ENCODE measurements around the gene PAXX.
"Not testable (repeated sequence)": the region's sequence is repeated elsewhere in the genome, so short reads cannot be mapped to it uniquely, and the experiment has no call there.

The PAXX gene

DNA sequence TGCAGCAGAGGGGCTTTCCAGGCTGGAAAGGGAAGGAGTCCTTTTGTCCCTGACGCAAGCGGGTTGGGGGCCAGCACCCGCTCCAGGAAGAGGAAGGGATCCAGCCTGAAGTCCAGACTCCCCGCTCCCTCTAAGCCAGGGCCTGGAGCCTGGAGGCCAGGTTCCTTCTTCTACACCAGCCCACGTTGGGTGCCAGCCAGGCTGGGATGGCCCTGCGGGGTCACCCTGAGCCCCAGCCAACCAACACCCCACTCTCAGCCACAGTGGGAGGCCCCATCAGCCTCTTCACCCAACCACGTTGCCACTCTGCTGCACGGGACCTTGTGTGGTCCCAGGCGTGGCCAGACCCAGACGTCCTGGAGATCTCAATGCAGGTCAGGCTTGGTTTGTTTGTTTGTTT is 40.6 kb downstream of the PAXX start:
- no peak for DNase-seq (ENCODE audit: low read depth in 2 of 2)

DNA sequence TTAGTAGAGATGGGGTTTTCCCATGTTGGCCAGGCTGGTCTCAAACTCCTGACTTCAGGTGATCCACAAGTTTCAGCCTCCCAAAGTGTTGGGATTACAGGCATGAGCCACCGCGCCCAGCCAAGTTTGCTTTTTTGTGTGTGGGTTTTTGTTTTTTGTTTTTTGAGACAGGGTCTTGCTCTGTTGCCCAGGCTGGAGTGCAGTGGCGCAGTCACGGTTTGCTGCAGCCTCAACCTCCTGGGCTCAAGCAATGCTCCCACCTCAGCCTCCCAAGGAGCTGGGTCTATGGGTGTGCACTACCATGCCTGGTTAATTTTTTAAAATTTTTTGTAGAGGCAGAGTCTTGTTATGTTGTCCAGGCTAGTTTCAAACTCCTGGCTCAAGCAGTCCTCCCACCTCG is 41.3 kb downstream of the PAXX start:
- not testable (repeated sequence) for DNase-seq (ENCODE audit: low read depth in 2 of 2)

GRCh38 chr9:137034039-137034708 is 42.0 kb downstream of the PAXX start:
- no peak for DNase-seq (ENCODE audit: low read depth in 2 of 2)

DNA sequence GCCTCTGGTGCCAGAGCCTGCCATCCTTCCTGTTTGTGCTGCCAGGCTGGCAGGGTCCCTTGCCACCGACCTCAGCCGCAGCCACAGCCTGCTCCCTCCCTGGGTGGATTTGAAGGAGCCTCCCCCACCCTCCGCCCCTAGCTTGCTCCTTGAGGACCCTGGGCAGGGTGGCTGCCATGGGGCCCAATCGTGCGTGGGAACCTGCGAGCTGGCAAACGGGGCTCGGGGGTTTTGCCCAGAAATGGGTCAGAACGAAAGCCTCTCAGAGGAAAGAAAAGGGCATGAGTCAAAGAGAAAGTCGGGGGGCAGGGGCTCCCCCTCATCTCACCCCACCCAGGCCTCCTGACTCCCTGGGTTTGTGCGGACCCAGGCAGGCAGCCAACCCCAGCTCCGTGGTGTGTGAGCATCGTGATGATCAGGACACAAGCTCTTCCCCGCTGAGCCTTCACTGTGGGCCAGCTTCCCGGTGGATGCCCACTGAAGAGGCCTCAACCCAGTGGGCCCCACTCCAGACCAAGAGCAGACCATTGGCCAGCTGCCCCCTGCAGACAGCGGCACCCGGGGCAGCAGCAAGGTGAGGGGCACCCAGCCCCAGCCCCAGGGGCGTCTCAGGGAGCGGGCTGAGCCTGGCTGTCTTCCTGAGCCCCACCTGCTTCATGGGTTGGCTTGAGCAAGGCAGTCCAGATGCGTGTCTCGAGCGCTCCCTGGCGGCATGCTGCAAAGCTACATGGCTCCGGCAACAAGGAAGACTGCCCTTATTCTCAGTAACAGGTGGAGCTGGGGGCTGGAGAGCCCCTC is 42.7 kb downstream of the PAXX start:
- peak; percentile 71 to 79 for DNase-seq (ENCODE audit: low read depth in 2 of 2)

DNA sequence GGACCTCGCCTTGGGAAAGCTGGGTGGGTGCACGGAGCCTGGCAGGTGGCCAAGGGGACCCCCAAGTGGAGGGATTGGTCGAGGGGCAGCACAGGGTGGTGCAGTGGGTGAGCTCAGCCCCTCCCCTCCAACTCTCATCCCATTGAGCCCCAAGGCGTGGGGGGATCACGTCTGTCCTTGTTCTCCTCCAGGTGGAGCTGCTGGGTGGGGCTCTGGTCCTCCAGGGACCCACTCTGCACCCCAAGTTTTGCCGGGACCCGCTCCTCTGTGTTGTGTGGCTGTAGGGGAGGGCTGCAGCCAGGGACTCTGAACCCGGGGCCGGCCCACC is 43.2 kb downstream of the PAXX start:
- no peak for DNase-seq (ENCODE audit: low read depth in 2 of 2)

DNA sequence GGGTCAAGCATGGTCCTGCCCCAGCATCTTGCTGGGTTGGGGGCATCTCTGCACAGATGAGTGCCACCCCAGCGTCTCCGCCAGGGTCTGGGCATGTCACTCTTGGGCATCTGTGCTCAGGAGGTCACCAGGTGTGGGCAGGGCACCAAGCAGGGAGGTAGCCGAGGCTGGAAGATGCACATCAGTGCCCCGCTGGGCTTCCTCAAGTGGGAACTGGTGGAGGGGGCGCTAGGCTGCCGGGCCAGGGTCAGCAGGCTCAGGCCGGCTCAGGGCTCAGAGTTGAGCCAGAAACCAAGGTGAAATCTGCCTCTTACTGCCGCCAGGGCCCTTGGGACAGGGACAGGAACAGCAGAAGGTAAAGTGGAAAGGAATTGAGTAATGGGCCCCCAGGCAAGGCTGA is 43.7 kb downstream of the PAXX start:
- DNase-seq (ENCODE audit: low read depth in 2 of 2), result no peak

GRCh38 chr9:137037035-137037434 is 44.8 kb downstream of the PAXX start:
- no peak for DNase-seq (ENCODE audit: low read depth in 2 of 2)

DNA sequence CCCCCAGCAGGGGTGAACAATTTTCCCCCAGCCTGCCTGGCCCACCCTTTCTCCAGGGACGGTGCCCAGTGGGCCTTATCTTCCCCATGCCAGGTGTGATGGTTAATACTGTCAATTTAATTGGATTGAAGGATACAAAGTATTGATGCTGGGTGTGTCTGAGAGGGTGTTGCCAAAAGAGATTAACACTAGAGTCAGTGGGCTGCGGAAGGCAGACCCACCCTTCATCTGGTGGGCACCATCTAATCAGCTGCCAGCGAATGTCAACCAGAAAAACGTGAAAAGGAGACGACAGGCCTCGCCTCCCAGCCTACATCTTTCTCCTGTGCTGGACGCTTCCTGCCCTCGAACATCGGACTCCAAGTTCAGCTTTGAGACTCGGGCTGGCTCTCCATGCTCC is 45.3 kb downstream of the PAXX start:
- DNase-seq (ENCODE audit: low read depth in 2 of 2), result no peak

DNA sequence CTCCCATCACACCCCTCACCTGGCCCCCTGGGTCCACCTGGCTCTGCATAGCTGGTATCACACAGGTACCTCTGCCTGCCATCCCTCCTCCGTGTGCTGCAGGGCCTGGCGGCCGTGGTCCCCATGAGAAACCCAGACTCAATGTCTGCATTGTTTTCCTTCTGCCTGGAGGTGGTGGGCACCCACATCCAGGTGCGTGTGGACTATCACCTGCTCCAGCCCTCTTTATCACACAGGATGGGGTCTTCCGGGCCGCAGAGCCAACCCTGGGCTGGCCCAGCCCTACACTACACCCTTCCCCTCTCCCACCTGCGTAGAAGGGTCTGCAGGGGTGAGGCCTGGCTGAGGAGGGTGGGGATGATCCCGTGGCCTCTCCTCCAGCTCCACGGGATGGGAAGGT is 46.7 kb downstream of the PAXX start:
- DNase-seq (ENCODE audit: low read depth in 2 of 2), result no peak

- DNase-seq (ENCODE audit: low read depth in 2 of 2), result no peak
Measured at GRCh38 chr9:137039611-137040366, 47.6 kb downstream of the PAXX start.

DNA sequence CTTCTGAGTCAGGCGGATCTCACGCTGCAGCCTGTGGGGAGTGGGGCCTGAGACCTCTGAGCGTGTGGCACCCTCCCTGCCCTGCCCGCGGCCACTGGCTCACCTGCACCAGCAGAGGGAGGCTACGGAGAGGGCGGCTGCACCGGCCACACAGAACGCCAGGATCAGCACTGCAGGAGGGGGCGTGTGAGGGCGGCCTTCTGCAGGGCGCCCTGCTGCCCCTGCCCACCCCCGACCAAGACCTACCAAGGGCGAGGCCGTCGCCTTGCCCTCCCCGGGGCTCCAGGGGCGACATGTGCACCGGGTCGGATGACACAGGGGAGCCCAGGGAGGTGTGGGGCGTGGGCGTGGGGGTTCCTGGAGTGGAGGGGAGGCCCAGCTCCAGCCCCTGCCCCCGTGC is 48.3 kb downstream of the PAXX start:
- DNase-seq (ENCODE audit: low read depth in 2 of 2), result no peak

GRCh38 chr9:137041124-137041523 is 48.9 kb downstream of the PAXX start:
- DNase-seq (ENCODE audit: low read depth in 2 of 2), result no peak

- no peak for DNase-seq (ENCODE audit: low read depth in 2 of 2)
Measured at GRCh38 chr9:137042751-137043727, 50.8 kb downstream of the PAXX start.

Data from stimulated activated CD8-positive, alpha-beta memory T cell treated with anti-CD3 and anti-CD28 coated beads, Interleukin-2, amount 100 ng/mL, for 1 hour (primary cell).